GM04503 (cell line): ENCODE results near the gene CREB3L4.
A peak's percentile ranks its signal among the peaks of the same experiment; 100 is the strongest.

Source experiments
- DNase-seq: peaks from one replicate; pipeline ENCODE4 v3.0.0-alpha.2; 2012; ENCODE audit warnings: low read depth

The CREB3L4 gene

DNA sequence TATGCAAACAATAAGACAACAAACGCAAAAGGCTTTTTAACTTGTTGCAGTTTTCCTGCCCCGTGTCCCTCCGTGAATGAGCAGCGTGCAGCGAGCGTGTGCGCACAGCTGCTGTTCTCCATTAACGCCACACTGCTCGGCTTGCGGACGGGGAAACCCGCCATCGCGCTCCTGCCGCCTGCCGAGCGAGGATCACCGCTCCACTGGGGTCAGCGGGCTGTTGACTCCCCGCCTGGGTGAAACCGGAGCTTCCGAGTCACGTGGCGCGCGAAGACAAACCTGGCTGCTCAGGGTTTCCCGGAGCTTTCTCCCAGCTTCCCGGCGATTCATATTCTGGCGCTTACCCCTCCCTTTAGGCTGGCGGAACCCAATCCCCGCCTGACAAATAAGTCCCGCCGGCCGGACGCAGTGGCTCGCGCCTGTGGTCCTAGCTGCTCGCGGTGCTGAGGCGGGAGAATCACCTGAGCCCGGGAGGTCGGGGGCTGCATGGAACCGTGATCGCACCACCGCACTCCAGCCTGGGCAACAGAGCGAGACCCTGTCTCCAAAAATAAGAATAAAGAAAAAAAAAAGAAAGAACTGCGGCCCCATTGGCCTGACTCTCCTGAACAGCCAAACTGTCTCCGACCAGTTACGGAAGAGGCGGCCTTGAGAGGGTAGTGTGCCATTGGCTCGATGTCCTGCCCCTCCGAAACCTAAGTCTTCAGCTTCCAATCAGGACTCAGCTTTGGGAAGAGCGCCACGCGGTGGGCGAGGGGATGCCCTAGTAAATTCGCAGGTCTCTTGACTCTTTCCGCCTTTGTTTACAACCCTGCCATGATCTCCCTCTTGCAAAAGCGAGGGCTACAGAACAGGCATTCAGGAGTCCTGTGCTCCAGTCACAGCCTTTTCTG, at the start of gene CREB3L4:
Gene CREB3L4, plus strand, starts transcription at position 796 of the 893 bp plus-strand sequence. CDS start 624 bp downstream, outside the sequence.
- DNase-seq = peak; percentile 85

DNA sequence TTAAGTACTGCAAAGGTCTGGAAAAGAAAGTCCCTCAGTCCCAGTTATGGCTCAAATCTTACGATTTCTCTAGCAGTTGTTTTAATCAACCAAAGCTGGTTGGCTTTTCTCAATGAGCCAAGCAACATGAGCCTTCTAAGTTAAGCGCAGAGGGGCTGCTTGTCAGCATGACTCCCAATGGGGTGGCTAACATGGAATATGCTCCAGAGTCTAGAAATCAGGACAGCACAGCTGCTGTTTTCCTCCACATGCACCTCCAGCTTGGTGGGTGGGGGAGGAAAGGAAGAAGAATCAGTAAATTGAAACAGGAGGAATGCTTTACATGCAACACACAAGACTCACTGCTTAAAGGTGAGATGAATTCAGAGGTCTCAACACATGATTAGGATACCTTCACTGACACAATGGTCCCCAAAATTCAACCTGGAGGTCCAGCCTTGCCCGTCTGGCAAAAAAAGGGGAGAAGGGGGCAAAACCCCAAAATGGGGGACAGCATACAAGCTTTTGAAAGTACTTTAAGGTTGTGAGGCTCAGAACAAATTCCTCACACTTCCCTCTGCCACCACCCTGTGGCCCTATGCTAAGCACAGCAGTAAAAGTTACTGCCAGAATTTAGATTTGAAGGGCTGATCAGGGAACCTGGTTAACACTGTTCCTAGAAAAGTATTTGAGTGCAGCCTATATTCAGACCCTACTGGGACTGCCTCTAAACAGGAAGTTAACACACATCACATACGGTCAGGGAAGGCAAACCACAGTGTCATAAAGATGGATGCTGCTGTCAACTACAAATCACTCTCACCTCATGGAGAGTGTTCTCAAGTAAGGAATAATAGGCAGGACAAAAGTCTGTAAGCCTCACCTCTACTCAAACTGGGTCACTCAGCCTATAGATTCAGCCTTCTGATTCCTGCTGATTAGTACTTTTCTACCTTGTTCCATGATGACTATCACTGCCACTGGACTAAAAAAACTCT, 47.5 kb upstream of the CREB3L4 start:
- DNase-seq = no peak

DNA sequence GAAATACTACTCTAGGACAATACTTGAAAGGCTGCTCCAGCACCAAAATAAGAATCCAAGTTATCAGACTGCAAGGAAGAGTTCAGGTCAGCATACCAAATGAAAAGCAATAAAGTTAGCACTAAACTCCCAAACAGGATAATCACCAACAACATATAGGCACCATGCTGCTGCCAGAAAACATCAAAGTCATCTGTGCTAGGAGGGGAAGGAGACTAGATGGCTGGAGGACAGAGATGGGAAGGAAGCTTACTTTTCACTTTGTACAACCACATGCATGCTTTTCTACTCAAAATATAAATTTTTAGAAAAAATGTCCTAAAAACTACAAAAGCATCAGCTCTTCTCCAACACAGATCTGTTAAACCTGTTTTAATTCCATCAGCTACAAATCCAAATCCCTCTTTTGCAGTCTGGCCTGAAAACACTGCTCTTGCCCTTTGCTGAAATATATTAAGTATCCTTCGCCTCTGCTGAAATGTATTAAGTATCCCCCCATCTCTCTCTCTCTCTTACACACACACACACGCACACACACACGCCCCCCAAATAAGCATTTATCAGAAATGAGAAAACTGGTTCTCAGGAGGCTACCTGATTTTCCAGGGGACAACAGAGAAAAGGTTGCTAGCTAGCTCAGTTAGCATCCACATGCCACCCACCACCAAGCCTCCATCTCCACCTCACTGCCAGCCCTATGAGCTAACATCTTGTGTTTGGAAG, 46.5 kb upstream of the CREB3L4 start:
- DNase-seq = no peak

DNA sequence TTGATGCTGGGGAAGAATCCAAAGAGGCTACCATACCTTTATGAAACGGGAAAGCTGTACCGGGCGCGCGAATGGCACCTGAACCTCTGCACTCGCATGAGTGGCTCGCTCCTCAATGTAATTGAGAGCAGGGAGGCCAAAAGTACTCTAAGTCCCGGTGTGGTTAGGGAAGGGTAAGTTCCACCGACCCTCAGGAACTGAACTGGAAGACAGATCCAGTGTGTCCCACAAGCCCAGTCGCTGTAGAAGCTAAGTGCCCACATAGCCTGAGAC, 46.0 kb upstream of the CREB3L4 start:
- no peak for DNase-seq

GRCh38 chr1:153922076-153922971, 45.4 kb upstream of the CREB3L4 start:
- no peak for DNase-seq

DNA sequence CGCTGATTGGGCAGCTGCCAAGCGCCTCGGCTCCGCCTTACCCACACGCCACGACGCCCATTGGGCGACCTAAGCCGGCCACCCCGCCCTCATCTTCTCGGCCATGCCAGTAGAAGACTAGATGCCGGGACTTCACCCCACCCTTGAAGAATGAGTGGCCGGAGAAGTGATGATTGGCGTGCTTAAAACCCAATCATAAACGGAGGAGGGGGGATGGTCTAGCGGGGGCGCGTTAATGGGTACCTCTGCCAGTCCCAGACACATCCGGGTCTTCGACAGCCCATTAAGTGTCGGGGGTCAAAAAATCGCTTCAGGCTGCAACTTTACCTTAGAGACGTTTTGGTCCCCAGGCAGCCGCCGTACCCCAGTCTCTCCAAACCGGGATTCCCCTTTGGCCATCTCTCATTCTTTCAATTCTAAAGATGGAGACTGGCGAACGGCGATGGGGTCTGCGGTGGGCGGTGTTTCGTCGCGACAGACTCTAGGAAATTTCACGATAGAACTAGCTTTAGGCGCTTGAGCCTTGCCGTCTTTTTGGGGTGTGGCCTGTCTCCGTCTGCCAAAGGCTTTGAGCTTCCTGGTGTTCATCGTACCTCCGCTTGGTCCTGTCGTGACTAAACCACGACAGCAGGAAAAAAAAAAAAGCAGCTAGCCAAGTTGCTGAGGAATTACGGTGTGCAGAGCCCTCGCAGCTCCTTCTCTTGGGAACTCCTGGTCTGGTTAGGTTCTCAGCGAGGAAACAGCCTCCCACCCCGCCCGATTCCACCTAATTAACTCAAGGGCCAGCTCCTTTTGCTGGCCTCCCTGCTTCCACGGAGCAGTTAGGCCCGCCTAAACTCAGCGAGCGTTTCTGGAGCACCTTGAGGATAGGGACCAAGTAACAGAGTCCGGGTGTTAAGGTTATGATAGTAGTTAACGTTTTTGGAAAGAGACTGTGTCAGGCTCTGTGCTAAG, 44.5 kb upstream of the CREB3L4 start, which contains the start of gene GATAD2B:
Gene GATAD2B, minus strand, starts transcription at position 1 of the 954 bp plus-strand sequence. CDS start 94,625 bp downstream, outside the sequence.
- peak; percentile 99 for DNase-seq

DNA sequence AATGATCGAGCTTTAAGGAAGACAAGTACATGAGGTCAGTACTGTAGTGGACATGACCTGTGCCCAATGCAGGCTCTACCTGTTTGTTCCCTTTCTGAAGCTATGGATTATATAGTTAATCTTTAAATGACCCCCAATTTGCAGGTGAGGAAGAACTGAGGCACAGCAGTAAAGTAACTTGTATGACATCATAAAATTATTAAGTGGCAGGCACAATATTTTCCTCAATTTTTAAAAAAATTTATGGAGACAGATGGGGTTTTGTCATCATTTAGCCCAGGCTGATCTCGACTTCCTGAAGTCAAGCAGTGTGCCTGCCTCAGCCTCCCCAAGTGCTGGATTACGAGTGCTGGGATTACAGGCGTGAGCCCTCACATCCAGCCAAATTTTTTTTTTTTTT, 41.3 kb upstream of the CREB3L4 start:
- DNase-seq = no peak

DNA sequence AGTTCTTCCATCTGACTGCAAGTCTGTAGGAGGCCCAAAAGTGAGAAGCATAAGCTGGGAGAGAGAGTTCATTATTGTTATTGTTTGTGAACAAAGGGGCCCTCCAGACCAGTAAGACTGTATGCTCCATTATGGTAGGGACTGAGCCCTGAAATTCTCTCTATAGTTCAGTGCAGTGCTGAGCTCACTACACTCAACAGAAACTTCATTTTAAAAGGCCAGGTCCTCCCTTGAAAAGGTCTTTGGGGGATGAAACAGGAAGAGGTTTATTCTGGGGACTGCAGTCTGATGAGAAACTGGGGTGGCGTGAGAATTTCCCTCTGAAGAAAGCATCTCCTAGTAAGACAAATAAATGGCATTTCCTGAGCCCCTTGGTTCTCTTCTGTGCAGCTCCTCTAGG, 39.5 kb upstream of the CREB3L4 start:
- no peak for DNase-seq

DNA sequence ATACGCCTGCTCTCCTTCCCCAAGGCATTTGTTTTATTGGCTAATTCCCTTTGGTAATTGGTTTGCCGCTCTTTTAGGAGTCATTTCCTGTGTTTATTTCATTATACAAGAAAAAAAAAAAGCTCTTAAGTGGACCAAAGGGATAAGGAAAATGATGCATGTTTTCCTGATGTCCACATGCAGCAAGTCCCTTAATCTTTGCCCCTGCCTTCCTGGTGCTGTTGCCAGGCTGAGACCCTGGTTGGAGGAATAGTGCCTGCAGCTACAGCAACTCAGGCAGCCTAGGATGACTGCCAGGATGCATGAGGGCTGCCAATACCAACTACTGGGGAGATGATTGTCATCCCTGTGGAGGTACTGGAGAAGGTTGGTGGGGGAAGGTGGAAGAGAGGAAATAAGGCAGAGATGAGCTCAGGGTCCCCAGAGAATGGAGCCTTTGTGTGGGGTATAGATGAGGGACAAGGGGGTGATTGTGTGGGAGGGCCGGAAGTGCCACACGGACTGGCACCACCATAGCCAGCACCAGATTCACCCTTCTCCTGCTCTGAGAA, 38.8 kb upstream of the CREB3L4 start:
- no peak for DNase-seq

DNA sequence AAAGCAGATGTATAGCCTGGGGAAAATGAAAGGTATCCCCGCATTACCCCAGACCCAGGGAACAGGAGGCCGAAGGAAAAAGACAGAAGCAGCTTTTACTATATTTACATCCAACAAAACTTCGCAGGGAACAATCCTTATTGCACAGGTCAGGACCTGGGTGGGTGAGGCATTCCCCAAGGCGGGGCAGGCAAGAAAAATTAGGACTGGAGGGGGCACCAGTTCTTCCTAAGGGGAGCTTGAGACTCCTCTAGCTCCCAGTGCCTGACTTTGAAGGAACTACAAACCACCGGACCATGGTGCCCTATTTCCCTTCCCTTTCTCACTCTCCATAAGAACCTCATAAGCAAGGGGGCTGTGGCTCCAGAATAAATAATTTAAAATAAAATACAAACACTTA, 38.3 kb upstream of the CREB3L4 start:
- DNase-seq = no peak

DNA sequence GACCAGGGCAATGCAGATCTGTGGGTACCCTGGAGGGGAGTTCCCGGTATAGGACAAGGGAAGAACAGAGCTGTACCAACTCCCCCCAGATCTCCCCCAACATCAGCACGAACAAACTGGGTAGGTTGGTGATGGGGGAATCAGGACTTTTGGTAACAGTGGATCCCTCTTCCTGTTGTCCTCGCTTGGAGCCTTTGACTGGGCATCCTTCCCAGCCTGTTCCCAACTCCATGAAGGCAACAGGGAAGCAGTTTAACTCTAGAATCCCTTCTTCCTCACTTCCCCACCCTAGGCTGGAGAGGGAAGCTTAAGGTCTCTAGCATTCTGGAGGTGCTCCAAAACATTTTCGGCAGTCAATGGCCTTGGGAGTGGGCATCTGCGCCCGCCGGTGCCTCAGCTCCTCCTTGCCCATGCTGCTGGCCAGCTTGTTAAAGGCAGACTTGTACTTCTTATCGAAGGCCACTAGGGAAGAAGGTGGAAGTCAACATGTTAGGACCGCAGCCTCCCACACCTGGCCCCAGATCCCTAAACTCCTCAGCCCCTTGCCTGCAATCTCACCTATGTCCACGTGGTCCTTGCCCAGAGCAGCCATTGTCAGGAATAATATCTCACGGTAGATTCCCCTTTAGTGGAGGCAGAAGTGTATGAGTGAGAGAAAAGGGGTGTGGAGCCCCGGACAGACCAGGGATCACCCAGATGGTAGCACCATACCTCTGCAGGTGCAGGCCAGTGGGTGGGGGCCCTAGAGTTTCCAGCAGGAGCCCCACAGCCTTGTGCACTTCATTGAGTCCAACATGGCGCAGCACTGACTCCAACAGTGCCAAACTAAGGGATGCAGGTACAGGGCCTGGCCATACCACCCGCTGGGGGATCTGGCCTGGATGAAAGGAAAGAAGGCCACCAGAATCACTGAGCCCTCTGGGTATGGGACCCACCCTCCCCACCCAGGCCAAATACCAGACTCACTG, 37.4 kb upstream of the CREB3L4 start:
- no peak for DNase-seq

GRCh38 chr1:153932156-153933131, 35.3 kb upstream of the CREB3L4 start:
- no peak for DNase-seq

DNA sequence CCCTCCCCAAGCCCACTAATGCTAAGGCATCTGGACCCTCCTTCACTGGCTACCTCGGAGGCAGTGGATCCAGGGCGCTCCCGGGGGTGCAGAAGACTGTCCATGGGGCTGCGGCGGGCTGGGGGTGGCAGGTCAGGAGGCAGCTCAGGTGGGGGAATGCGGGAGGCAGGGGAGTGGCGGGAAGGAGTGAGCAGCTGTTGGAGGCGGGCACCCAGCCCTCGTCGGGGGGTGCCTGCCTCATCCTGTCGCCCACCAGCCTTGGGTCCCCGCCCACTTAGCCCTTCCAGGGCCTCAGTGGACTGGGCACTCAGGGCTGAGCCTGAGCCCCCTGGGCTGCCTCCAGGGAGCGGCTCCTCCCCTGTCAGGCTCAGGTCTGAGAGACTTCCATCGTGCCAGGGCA, 34.3 kb upstream of the CREB3L4 start:
- DNase-seq = no peak

GRCh38 chr1:153933955-153934354, 33.7 kb upstream of the CREB3L4 start:
- no peak for DNase-seq

- no peak for DNase-seq
Measured at GRCh38 chr1:153934746-153935145, 33.0 kb upstream of the CREB3L4 start.

- DNase-seq = no peak
Measured at GRCh38 chr1:153936011-153936802, 31.5 kb upstream of the CREB3L4 start.
